ENCODE data around the gene ITPR2. TPM values are rescaled to one million over a fixed set of nuclear protein-coding genes. Genes with fewer than 3 reads are reported as not detected.

The ITPR2 gene
- total and polyA plus RNA-seq, 12 donors, result 5.1 to 144 (median 66.4) TPM

GRCh38 chr12:26406391-26406790, 426.6 kb downstream of the ITPR2 start:
- TF ChIP-seq CTCF (IDR thresholded peaks at IDR 0.05) (no peak), POLR2A (IDR thresholded peaks at IDR 0.05) (no peak)
- no peaks in the 10 kb centered on the region for H3K27me3 ChIP-seq
- no peak overlapping the region for H3K27ac ChIP-seq
- 27 to 35% (median 33%) methylated on average over 3 of the region's 3 CpGs for WGBS, 4 donors
- no peaks in the 10 kb centered on the region for H3K36me3 ChIP-seq (replicated peaks in 1 of 2)
- H3K4me1 ChIP-seq (replicated peaks in 1 of 2), result no peaks in the 10 kb centered on the region
- intact Hi-C loops (cut with DNase I), result no loop called here
- no peak overlapping the region for H3K4me3 ChIP-seq
- DNase-seq, result peak; percentile 46 to 69 (median 59)
- no peaks in the 10 kb centered on the region for H3K9me3 ChIP-seq (replicated peaks in 1 of 3)

- H3K36me3 ChIP-seq (replicated peaks in 1 of 2), result peaks cover 0 to 12% of the 10 kb centered on the region in 2 donors
- no peak overlapping the region for H3K27ac ChIP-seq
- no peaks in the 10 kb centered on the region for H3K27me3 ChIP-seq
- TF ChIP-seq POLR2A (IDR thresholded peaks at IDR 0.05) (no peak), CTCF (IDR thresholded peaks at IDR 0.05) (no peak)
- DNase-seq, result no peak
- H3K4me1 ChIP-seq (replicated peaks in 1 of 2), result no peaks in the 10 kb centered on the region
- no peaks in the 10 kb centered on the region for H3K9me3 ChIP-seq (replicated peaks in 1 of 3)
- WGBS, 4 donors, result 93 to 99% (median 96%) methylated on average over 5 of the region's 5 CpGs
- intact Hi-C loops (cut with DNase I), result no loop called here
- no peak overlapping the region for H3K4me3 ChIP-seq
Measured at GRCh38 chr12:26403601-26404000, 429.4 kb downstream of the ITPR2 start.

GRCh38 chr12:26402648-26403047, 430.3 kb downstream of the ITPR2 start:
- no peaks in the 10 kb centered on the region for H3K4me1 ChIP-seq (replicated peaks in 1 of 2)
- H3K27ac ChIP-seq, result no peak overlapping the region
- no peaks in the 10 kb centered on the region for H3K9me3 ChIP-seq (replicated peaks in 1 of 3)
- no peaks in the 10 kb centered on the region for H3K27me3 ChIP-seq
- TF ChIP-seq CTCF (IDR thresholded peaks at IDR 0.05) (no peak), POLR2A (IDR thresholded peaks at IDR 0.05) (no peak)
- H3K4me3 ChIP-seq, result no peak overlapping the region
- intact Hi-C loops (cut with DNase I), result no loop called here
- peaks cover 0 to 12% of the 10 kb centered on the region in 2 donors for H3K36me3 ChIP-seq (replicated peaks in 1 of 2)
- WGBS, 4 donors, result 82 to 92% (median 88%) methylated on average over 4 of the region's 4 CpGs
- DNase-seq, result no peak

GRCh38 chr12:26401874-26402273, 431.1 kb downstream of the ITPR2 start:
- 82 to 100% (median 90%) methylated on average over 1 of the region's 1 CpG for WGBS, 4 donors
- no peak for TF ChIP-seq POLR2A (IDR thresholded peaks at IDR 0.05)
- no peak for TF ChIP-seq CTCF (IDR thresholded peaks at IDR 0.05)
- Histone ChIP-seq H3K4me1 (replicated peaks in 1 of 2) (no peaks in the 10 kb centered on the region), H3K9me3 (replicated peaks in 1 of 3) (no peaks in the 10 kb centered on the region), H3K27me3 (no peaks in the 10 kb centered on the region), H3K27ac (no peak overlapping the region), H3K36me3 (replicated peaks in 1 of 2) (peaks cover 0 to 19% of the 10 kb centered on the region in 2 donors), H3K4me3 (no peak overlapping the region)
- no peak for DNase-seq
- intact Hi-C loops (cut with DNase I), result no loop called here

All from adrenal gland (tissue), 12 donors.